HG02759 (cell line): Measurements from ENCODE around the gene DCAF7.
A peak's percentile ranks its signal among the peaks of the same experiment; 100 is the strongest.

Experiments used
- ATAC-seq: cut with Tn5 transposase; IDR thresholded peaks from one replicate; pipeline ENCODE4 v1.9.1; 2021; ENCODE audit warnings: mild to moderate bottlenecking, moderate library complexity; ENCODE audit not compliant: unreplicated experiment

The DCAF7 gene

DNA sequence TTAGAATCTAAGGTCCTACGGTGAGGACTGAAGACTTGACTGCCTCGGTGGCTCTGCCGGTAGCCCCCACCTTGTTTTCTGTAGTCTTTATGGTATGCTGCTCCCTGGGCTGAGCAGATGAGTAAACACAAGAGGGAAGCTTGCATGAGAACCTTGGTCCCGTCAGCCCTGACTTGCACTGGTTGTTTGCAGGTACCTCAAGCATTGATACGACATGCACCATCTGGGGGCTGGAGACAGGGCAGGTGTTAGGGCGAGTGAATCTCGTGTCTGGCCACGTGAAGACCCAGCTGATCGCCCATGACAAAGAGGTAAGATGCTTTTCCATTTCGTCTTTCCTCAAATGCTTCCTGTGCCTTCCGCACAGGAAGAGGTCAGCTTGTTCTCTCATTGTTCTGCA lies 29.4 kb downstream of the DCAF7 start:
- ATAC-seq = no peak

DNA sequence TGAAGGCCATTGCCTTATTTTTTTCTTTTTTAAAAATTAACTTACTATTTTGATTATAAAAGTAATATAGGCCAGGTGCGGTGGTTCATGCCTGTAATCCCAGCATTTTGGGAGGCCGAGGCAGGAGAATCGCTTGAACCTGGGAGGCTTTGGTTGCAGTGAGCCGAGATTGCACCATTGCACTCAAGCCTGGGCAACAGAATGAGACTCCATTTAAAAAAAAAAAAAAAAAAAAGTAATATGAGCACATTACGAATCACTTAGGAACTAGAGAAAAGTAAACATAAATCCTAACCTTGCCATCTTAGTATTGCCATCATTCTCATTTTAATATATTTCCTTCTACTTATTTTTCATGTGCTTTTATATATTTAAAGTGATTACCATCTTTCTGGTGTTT lies 37.5 kb downstream of the DCAF7 start:
- no peak for ATAC-seq

- ATAC-seq = no peak
Observed at GRCh38 chr17:63588797-63589196, 38.5 kb downstream of the DCAF7 start.

DNA sequence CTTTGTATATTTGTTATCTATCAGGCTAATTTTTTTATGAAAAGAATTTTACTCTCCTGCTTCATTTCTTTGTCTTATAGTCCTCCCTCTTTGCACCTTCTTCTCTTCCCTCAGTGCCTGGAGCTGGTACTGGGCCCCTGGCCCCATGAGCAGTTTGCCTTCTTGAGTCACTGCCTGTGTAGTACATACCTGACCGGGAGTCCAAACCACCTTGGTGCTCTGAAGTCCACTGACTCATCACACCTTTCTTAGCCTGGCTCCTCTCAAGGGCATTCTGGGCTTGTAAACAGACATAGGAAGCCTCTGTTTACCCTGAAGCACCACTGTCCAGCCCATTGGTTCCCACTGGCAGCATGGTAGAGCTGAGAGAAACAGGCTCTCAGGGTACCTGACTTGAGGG lies 39.4 kb downstream of the DCAF7 start:
- ATAC-seq = no peak

DNA sequence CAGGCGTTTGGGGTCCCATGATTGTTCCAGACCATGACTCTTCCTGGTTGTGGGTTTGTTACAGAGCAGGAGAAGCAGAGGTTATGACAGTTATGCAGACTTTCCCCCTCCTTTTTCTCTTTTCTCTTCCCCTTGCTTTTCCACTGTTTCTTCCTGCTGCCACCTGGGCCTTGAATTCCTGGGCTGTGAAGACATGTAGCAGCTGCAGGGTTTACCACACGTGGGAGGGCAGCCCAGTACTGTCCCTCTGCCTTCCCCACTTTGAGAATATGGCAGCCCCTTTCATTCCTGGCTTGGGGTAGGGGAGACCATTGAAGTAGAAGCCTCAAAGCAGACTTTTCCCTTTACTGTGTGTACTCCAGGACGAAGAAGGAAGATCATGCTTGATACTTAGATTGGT lies 42.5 kb downstream of the DCAF7 start:
- no peak for ATAC-seq

DNA sequence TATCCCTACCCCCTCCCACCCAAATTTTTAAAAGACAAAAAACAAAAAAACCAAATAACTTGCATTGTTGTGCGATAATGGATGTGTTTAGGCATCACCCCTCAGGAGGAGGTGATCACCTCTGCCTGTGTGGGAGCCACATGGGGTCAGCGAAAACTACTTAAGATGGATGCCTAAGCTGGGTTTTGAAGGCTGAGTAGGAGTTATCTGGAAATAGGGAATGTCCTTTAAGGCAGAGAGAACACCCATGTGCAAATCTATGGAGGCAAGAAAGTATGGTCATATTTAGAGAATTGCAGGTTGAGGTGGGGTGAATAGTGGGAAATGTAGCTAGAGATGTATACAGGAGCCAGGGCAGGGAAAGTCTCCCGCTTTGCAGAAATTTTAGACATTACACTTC lies 44.9 kb downstream of the DCAF7 start:
- ATAC-seq = no peak

- no peak for ATAC-seq
Observed at GRCh38 chr17:63596856-63597586, 46.7 kb downstream of the DCAF7 start.

DNA sequence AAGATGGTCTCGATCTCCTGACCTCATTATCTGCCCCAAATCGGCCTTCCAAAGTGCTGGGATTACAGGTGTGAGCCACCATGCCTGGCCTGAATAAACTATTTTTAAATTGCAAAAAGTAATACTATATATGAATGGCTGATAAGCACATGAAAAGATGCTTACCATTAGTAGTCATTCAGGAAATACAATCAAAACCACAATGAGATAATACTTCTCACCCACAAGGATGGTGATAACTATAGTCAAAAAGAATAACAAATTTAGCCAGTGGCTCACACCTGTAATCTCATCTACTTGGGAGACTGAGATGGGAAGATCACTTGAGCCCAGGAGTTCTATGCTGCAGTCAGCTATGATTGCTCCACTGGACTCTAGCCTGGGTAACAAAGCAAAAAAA lies 48.0 kb downstream of the DCAF7 start:
- ATAC-seq = no peak

DNA sequence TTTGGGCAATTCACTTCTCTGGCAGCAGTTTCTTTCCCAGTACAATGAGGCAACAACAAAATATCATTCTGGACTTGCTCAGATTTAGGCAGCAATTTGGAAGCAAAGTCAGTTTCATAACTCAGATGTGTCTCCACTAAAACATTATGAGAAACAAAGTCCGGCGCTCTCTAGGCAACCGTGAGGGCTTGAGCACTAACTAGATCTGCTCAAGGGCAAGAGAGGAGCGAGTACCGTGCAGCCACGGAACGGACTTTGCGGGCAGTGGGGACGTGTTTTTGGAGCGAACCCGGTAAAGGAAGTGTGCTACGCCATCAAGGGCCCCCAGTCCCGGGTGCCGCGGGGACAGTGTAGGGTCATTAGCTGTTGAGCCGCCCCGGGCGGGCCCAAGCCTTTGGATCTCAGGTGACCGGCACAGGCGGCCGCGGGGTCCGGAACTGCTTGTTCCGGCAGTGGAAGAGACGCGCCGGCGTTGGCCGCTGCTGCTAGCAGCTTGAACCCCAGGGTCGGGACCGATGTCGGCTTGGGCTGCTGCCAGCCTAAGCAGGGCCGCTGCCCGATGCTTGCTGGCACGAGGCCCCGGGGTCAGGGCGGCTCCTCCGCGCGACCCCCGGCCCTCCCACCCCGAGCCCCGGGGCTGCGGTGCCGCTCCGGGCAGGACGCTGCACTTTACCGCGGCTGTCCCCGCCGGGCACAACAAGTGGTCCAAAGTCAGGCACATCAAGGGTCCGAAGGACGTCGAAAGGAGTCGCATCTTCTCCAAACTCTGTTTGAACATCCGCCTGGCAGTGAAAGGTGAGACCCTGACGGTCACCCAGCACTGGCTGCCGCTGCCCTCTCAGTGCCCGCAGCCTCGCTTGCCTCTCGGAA lies 50.5 kb downstream of the DCAF7 start, which contains the start of gene TACO1:
Gene TACO1 (plus strand): TSS at position 327 of the 870 bp plus-strand sequence. CDS start 189 bp downstream, at position 516.
- ATAC-seq = peak; percentile 91

- no peak for ATAC-seq
Observed at GRCh38 chr17:63601439-63602371, 51.4 kb downstream of the DCAF7 start.

DNA sequence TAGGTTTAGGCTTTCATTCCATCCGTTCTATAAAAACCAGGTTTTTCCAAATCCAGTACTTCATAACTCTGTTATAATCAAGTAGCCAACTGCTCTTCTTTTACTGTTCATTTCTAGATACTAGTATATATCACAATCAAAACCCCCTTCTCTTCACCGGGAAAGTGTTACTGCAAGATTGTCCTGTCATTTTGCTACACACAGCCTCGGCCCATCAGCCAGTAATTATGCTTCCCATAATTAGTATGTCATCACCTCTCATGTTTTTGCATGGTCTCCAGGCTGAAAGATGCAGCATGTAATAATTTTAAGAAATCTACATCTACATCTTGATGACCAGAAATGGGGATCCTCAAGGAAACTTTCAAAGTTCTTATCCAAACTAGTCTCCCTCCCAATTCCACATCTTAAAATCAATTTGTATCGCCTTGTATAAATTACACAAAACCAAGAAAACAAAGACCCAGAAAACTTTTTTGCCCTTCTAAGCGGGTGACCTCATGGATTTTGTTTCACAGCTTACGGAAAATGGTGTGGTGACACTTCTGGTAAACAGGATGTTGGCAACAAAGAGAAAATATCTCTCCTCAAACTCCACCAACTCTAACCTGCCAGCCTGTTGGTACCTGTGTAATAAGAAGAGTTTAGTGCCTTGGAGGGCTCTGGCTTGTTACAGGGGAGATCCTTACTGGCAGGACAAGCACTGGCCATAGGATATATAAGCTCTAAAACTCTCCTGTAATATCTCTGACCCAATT lies 59.7 kb downstream of the DCAF7 start:
- ATAC-seq = no peak

DNA sequence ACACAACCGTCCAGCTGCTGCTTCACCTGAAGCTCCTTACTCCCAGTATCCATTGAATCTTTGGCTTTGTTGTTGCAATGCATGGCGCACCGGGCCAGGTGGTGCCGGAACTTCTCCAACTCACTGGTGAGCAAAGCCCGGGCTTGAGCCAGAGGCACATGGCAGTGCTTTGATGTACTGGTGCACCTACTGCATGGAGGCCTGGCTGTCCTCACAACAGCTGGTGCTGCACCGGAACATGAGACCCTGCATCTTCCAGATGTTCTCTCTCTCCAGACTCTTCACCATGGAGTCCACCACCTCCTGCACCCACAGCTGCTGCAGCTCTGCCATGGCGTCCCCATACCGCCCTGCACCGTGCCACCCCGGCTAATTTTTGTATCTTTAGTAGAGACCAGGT lies 60.6 kb downstream of the DCAF7 start:
- no peak for ATAC-seq

- ATAC-seq = no peak
Observed at GRCh38 chr17:63611354-63611753, 61.1 kb downstream of the DCAF7 start.

- no peak for ATAC-seq
Observed at GRCh38 chr17:63613663-63614062, 63.4 kb downstream of the DCAF7 start.

- ATAC-seq = no peak
Observed at GRCh38 chr17:63621229-63621683, 71.0 kb downstream of the DCAF7 start.

- peak; percentile 88 for ATAC-seq
Observed at GRCh38 chr17:63621684-63622573, 71.7 kb downstream of the DCAF7 start, which contains the start of gene MAP3K3. TSS of gene MAP3K3 (plus strand) at chr17:63622417. CDS start at chr17:63622760, 343 bp downstream.

GRCh38 chr17:63622574-63623390 lies 72.5 kb downstream of the DCAF7 start:
- ATAC-seq = peak; percentile 25
